ENCODE measurements around the gene HES7. TPM values are rescaled to one million over a fixed set of nuclear protein-coding genes. Genes with fewer than 3 reads are reported as not detected.
A peak's percentile ranks its signal among the peaks of the same experiment; 100 is the strongest.

Gene HES7
- total RNA-seq, 6 experiments from 2014 or later, result not detected

- H3K27ac ChIP-seq, result no peak overlapping the region
- WGBS (ENCODE audit: insufficient coverage, low coverage, low lambda C conversion rate, missing lambda C conversion rate), result 76% methylated on average over 8 of the region's 10 CpGs
- DNase-seq, result no peak
- no peaks in the 10 kb centered on the region for H3K27me3 ChIP-seq
- no peaks in the 10 kb centered on the region for H3K9me3 ChIP-seq
- ATAC-seq, result no peak
- TF ChIP-seq, protein P1, sequence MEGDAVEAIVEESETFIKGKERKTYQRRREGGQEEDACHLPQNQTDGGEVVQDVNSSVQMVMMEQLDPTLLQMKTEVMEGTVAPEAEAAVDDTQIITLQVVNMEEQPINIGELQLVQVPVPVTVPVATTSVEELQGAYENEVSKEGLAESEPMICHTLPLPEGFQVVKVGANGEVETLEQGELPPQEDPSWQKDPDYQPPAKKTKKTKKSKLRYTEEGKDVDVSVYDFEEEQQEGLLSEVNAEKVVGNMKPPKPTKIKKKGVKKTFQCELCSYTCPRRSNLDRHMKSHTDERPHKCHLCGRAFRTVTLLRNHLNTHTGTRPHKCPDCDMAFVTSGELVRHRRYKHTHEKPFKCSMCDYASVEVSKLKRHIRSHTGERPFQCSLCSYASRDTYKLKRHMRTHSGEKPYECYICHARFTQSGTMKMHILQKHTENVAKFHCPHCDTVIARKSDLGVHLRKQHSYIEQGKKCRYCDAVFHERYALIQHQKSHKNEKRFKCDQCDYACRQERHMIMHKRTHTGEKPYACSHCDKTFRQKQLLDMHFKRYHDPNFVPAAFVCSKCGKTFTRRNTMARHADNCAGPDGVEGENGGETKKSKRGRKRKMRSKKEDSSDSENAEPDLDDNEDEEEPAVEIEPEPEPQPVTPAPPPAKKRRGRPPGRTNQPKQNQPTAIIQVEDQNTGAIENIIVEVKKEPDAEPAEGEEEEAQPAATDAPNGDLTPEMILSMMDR (IDR thresholded peaks at IDR 0.05), result no peak
- no peak for TF ChIP-seq POLR2A (IDR thresholded peaks at IDR 0.05)
- H3K4me1 ChIP-seq, result peaks cover 0 to 11% (median 5%) of the 10 kb centered on the region in 4 donors
- intact Hi-C loops (cut with DNase I), result no loop called here
- H3K36me3 ChIP-seq, result no peaks in the 10 kb centered on the region
- H3K4me3 ChIP-seq, result no peak overlapping the region
Observed at GRCh38 chr17:8082292-8082691, 41.6 kb downstream of the HES7 start.

DNA sequence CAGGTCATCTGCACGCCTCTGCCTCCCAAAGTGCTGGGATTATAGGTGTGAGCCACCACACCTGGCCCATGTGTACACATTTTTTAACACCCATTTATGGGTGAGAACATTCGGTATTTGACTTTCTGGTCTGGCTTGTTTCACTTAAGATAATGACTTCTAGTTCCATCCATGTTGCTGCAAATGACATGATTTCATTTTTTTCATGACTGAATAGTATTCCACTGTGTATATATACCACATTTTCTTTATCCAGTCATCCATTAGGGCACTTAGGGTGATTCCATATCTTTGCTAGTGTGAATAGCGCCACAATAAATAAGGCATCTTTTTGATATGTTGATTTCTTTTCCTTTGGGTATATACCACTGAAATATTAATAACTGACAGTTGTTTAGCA, 42.0 kb downstream of the HES7 start:
- DNase-seq (no peak), ATAC-seq (no peak)
- Histone ChIP-seq H3K9me3 (no peaks in the 10 kb centered on the region), H3K27ac (no peak overlapping the region), H3K36me3 (no peaks in the 10 kb centered on the region), H3K27me3 (no peaks in the 10 kb centered on the region), H3K4me3 (no peak overlapping the region), H3K4me1 (peaks cover 0 to 11% (median 5%) of the 10 kb centered on the region in 4 donors)
- TF ChIP-seq, protein P1 (IDR thresholded peaks at IDR 0.05), result no peak
- TF ChIP-seq POLR2A (IDR thresholded peaks at IDR 0.05), result no peak
- 70% methylated on average over 3 of the region's 3 CpGs for WGBS (ENCODE audit: insufficient coverage, low coverage, low lambda C conversion rate, missing lambda C conversion rate)
- intact Hi-C loops (cut with DNase I), result no loop called here

DNA sequence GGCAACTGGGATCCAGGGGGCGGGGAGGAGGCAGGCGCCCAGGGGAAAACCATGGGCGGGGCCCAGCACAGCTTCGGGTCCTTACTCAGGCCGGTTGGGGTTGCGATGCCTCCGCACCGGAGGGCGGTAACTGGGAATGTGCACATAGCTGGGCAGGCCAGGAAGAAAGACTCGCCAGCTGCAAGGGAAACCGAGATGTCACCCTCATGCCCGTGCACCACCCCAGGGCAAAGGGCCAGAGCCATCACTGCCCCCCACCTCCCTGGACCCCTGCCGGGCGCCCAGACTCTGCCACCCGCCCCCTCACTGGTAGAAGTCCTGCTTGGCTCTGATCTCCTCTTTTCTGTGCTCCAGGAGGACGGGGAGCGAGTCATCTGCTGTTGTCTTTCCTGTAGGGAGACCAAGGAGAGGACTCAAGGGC, 43.1 kb downstream of the HES7 start:
- no peak for ATAC-seq
- no CpG with 5 or more reads among the region's 17 CpGs for WGBS (ENCODE audit: insufficient coverage, low coverage, low lambda C conversion rate, missing lambda C conversion rate)

GRCh38 chr17:8080208-8080798, 43.6 kb downstream of the HES7 start:
- H3K27me3 ChIP-seq, result peaks cover 0 to 2% of the 10 kb centered on the region in 2 donors
- intact Hi-C loops (cut with DNase I), result no loop called here
- H3K36me3 ChIP-seq, result no peaks in the 10 kb centered on the region
- H3K4me1 ChIP-seq, result peaks cover 0 to 11% (median 5%) of the 10 kb centered on the region in 4 donors
- TF ChIP-seq POLR2A (IDR thresholded peaks at IDR 0.05), result no peak
- TF ChIP-seq, protein P1 (IDR thresholded peaks at IDR 0.05), result peak in 3 of 4 donors; percentile 2 to 23 (median 4)
- DNase-seq, result no peak
- peak in 1 of 4 donors; percentile 9 for ATAC-seq
- H3K4me3 ChIP-seq, result peak overlapping the region in 2 of 3 donors; percentile 18 to 31
- WGBS (ENCODE audit: insufficient coverage, low coverage, low lambda C conversion rate, missing lambda C conversion rate), result 15% methylated on average over 23 of the region's 25 CpGs
- H3K9me3 ChIP-seq, result no peaks in the 10 kb centered on the region
- H3K27ac ChIP-seq, result no peak overlapping the region

More for the DNA sequence above, 43.1 kb downstream of the HES7 start:
- no peaks in the 10 kb centered on the region for H3K27me3 ChIP-seq
- no peak overlapping the region for H3K27ac ChIP-seq
- peaks cover 0 to 11% (median 5%) of the 10 kb centered on the region in 4 donors for H3K4me1 ChIP-seq
- no peaks in the 10 kb centered on the region for H3K9me3 ChIP-seq
- TF ChIP-seq, protein P1 (IDR thresholded peaks at IDR 0.05), result no peak
- TF ChIP-seq POLR2A (IDR thresholded peaks at IDR 0.05), result no peak
- DNase-seq, result no peak
- no peak overlapping the region for H3K4me3 ChIP-seq
- no peaks in the 10 kb centered on the region for H3K36me3 ChIP-seq
- intact Hi-C loops (cut with DNase I), result no loop called here
